NOMO-1 (cell line): Measurements from ENCODE around the gene HOXD3.

Source experiments
- DNase-seq, 2 experiments: peaks; one replicate each; lab custom pipeline; 2025; ENCODE audit not compliant: unreplicated experiment in 2 of 2; lab: John Stamatoyannopoulos, UW

The HOXD3 gene

DNA sequence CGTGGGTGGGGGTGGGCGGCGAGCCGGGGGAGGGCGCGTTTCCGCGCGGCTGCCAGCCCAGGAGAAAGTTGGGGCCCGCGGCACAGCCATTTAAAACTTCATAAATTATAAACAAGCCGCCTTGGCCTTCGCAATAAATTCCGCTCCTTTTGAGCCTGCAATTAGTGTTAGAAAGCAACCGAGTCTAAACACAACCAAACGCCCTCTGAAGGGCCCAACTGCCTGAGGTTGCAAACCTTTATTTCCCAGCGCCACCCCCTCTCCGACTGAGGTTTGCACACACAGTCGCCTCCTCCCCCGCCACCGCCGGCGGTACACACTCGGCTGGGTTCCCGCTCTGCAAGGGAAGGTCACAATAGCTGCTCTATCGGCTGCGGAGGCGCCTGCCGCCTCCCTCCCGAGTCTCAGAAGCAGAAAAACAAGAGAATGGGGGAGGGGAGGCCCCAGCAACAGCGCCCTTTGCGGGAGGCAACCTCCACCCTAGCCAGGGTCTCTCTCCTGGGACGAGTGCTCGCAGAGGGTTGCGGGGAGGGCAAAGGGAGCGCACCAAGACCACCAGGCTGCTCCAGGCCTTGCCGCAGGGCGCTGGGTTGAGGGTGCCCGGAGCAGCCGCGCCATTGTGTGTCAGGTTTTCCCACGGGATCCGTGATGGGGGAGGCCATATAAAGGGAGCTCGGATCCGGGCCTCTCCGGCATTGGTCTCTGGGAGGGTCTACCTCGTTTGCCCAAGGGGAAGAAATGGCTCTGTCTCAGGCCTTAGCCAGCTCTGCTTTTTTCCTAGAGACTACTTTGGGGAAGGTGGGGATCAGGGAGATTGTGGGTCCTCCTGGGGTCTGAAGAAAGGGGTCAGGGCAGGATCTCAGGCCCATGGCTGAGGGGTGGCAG is 18.0 kb downstream of the HOXD3 start:
- no peak for DNase-seq

DNA sequence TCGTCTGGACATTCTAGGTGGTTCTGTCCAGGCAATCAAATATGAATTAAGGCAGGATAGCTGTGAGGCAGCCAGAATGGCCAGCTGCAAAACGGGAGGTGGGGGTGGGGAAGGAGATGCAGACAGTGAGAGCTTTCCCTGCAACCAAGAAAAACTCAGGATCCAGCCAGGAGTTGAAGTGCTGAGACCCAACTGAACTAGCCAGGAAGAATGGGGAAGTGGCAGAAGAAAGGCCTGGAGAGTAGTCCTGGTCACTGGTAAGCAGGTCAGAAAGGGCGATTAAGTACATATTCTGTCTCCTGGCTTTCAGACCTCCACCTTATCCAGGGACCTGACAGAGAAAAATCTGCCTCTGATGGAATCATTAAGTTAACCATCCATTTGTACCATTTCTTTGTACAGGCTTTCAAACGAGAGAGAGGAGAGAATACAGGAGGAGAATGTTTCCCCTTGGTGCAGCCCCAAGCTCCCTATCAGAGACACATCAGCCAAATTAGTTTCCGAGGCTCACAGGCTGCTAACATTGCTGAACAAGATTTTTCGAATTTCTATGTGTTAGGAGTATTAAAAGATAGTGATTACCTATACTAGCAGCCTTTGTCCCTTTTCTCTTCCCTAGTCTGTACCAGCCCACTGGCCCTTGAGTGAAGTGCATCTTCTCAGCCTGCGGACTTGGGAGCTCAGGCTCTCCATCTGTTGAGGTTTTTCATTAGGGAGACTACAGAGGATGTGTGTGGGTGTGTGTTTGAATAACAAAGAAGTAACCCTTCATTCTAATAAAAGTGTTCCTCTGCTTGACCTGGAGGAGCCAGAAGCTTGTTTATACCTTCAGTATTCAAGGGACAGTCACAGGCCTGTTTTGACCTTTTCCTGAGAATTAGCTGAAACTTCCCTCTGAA is 18.9 kb downstream of the HOXD3 start:
- no peak for DNase-seq

DNA sequence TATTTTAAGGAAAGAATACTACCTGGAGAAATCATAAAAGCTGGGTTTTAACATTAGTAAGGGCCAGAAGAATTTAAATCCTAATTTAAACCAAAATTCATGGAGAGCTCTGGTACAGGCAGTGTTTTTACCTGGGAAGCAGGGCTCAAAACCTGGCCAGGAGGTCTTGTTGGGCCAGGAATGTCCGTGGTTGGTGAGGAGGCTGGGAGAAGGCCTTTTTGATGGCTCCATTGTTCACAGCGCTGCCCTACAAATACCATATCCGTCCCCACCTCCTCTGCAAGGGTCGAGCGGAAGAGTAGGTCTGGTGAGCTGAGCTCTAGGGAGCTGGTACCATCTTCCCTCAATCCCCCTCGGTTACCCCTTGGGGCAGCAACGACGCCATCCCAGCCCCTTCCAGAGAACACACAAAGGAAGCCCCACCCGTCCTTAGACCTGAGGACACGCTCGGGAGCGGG is 20.5 kb downstream of the HOXD3 start:
- DNase-seq = no peak

DNA sequence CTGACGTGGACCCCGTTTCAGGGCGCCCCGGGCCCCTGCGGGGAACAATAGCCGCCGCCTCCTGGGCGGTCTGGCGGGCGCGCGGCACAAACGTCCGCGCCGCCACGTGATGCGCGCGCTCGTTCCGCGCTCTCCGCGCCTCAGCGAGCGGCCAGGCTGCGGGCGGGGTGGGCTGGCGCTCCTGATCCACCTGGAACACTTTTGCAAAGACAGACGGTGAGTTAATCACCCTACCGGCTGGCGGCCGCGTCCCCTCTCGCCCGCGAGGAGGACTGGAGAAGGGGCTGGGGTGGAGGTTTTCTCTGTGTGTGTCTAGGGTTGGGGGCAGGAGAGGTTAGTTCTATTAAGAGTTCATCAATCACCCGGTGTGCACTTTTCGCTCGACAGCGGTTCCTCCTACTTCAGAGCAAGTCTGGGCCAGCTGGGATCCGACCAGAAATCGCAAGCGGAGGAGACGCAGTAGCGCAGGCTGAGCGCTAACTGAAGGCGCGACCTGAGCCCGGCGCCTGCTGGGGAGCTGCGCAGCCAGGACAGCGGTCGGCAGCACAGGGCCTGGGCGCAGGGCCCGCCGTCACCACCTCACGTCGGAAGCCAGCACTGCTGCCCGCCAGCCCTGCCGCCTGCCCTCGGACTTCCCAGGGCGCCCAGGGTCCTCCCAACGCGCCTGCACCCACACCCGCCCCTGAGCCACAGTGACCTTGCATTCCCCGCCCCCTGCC is 21.1 kb downstream of the HOXD3 start:
- DNase-seq = no peak

DNA sequence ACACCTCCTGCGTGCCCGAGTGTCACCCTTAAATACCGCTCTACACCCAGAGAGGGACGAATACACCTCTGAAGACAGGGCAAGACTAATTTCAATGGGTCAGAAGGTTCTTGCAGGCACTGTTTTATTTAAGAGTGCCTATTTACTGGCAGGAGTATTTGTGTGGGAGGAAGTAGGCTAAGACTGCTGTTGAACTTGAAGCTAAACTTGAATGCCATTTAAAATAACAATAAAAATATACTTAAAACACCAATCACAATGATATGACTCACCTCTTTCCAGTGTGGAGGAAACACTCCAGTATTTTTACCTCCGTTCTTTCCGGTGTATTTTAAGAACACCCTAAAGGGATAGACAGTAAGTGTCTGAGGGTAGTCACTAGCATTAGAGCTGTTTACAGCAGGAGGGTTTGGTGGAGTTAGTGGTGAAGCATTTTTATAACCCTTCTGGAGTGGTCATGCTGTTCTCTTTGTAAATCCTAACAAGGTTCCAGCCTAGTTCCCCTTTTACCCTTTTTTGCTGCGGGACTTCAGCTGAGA is 21.7 kb downstream of the HOXD3 start:
- no peak for DNase-seq

DNA sequence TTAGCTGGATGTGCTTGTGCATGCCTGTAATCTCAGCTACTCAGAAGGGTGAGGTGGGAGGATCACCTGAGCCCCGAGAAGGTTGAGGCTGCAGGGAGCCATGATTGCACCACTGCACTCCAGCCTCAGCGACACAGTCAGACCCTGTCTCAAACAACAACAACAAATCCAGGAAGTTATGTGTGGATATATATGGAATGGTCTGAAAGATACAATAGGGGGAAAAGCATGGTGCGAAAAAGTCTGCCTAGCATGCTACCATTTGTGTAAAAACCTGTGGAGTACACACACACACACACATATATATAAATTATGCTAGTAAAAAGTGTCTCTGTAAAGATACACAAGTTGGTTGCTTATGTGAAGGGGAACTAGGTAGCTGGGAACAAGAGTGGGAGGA is 24.4 kb downstream of the HOXD3 start:
- DNase-seq = no peak

DNA sequence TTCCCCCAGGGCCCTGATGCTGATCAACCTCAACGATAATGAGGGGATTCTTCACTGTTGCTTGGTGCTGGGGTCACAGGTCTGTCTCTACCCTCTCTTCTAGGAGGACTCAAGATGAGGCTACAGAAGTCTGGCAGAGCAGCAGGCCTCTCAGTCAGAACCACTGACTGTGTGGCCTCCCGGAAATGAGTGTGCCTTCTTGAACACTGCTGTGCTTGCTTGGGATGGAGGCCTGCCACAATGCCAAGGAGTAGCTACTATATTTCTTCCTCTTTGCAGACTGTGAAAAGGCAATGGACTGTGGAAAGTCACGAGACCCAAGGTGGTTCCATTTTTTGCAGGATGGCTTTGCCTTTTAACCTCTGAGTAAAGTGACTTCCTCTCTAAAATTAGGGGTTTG is 25.6 kb downstream of the HOXD3 start:
- no peak for DNase-seq

DNA sequence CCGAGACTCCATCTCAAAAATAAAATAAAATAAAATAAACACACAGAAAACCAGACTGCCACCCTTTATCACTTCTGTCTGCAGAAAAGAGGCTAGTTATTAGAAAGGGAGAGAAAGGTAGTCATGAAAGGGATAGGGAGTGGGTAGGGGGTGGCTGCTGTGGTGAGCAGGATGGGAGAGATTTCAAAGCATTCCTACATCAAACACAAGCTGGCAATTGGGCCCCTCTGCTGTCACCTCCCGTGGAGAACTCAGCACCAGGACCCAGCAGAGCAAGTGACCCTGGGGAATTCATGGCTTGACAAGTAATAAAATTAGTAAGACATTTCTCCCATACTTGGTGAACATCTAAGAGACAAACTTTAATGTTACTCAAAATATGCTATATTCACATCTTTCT is 27.6 kb downstream of the HOXD3 start:
- DNase-seq = no peak

DNA sequence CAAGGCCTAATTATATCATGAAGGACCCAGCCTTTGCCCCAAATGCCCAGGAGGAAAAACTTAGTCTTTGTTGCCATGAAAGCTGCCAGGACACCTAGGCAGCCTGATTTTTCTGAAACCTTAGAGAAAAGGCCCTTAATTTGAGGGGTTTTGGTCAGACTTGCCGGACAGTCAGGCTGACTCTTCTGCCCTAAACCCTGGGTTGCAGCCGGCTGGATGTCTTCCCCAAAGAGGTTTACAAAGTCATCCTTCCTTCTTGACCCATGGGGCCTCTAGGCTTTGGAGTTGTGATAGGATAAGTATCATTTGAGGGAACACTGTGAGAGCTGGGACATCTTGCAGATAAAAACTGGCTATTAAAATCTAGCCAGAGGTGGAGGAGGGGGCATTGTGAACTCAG is 28.9 kb downstream of the HOXD3 start:
- no peak for DNase-seq

DNA sequence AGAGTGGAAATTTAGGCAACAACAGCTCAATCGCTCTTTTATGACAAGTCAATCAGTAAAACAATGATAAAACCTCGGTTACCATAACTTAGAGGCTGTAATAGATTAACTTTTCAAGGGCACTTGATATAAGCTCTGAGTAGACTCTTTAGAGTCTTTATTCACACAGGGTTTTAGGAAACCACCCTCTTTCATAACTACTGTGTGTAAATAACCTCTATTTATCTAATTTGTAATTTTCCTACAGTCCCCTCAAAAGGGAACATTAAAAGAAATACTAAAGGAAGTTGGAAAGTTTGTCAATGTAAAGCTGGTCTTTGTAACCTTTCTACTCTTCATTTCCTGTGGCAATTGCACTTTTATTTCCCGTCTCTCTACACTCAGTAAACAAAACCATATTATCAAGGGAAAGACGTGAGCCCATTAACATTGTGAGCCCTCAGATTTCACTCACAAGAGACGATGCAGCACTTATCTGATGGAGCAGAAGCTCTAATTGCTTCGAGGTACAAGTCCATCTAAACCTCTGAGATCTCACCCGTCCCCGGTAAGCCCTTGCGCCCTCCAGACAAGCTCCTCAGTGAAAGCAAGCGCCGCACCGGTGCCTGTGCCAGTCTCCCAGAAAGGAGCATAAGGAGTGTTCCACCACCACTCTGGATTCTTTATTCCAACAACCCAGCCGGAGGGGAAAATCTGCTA is 30.2 kb downstream of the HOXD3 start:
- no peak for DNase-seq

DNA sequence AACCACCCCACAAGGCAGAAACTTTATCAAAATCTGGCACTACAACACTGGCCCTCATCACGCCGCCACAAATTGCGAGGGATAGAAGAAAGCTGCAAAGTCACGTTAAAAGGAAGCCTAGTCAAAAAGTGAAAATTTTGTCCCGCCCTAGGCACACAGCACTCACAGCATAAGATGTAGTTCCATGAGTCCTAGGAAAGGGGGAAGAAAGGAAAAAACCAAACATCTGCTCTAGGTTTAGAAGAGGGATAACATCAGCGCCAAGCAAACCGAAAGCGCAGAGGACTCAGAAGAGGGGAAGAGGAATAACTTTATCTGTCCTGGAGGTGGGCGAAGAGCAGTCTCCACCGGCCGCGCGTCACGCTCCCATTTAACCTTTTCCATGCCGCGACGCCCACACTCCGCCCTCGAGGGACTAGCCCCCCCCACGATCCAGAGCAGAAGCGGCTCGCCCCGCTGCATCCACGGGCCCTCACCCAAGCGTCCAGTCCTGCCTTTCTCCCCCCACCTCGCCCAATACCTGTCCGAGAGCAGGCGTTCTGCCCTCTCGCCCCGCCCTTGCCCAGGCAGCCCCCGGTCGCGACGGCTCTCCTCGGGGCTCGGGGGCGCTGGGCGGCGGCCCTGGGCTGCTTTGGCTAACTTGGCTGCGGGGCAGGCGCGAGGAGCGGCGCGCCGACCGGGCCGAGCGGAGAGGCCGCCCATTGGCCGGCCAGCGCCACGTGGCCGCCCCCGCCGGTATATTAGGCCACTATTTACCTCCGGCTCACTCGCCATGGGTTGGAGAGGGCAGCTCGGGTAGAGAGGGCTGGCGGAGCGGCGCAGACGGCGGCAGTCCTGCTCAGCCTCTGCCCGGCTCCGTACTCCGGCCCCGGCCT is 31.0 kb downstream of the HOXD3 start, which contains the start of gene HOXD1:
Gene HOXD1, plus strand, starts transcription at position 770 of the 875 bp plus-strand sequence. CDS start 134 bp downstream, outside the sequence.
- no peak for DNase-seq

DNA sequence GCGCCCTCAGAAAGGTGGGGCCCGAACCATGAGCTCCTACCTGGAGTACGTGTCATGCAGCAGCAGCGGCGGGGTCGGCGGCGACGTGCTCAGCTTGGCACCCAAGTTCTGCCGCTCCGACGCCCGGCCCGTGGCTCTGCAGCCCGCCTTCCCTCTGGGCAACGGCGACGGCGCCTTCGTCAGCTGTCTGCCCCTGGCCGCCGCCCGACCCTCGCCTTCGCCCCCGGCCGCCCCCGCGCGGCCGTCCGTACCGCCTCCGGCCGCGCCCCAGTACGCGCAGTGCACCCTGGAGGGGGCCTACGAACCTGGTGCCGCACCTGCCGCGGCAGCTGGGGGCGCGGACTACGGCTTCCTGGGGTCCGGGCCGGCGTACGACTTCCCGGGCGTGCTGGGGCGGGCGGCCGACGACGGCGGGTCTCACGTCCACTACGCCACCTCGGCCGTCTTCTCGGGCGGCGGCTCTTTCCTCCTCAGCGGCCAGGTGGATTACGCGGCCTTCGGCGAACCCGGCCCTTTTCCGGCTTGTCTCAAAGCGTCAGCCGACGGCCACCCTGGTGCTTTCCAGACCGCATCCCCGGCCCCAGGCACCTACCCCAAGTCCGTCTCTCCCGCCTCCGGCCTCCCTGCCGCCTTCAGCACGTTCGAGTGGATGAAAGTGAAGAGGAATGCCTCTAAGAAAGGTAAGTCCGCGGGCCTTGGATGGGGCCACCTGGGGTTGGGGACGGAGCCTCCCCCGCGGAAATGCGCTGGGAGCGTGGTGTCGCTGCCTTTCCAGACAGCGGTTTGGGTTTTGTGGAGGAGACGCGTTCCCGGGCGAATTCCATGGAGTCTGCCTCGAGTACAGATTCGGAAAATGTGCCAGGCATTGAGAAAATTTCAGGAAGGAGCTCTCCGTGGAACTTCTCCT is 31.9 kb downstream of the HOXD3 start:
- no peak for DNase-seq

DNA sequence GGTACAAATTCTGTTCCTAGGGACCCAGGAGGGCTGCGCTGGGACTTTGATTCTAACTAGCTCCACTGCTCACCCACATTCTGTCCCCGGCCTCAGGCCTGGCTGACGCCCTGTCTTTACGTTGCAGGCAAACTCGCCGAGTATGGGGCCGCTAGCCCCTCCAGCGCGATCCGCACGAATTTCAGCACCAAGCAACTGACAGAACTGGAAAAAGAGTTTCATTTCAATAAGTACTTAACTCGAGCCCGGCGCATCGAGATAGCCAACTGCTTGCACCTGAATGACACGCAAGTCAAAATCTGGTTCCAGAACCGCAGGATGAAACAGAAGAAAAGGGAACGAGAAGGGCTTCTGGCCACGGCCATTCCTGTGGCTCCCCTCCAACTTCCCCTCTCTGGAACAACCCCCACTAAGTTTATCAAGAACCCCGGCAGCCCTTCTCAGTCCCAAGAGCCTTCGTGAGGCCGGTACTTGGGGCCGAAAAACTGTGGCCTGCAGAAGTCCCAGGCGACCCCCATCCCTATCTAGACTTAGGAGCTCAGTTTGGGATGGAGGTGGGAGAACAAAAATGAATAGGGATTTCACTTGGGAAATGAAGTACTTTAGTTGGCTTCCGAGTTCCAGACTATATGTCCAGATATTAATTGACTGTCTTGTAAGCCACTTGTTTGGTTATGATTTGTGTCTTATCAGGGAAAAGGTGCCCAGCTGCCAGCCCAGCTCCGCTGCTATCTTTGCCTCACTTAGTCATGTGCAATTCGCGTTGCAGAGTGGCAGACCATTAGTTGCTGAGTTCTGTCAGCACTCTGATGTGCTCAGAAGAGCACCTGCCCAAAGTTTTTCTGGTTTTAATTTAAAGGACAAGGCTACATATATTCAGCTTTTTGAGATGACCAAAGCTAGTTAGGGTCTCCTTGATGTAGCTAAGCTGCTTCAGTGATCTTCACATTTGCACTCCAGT is 32.9 kb downstream of the HOXD3 start:
- DNase-seq = no peak

DNA sequence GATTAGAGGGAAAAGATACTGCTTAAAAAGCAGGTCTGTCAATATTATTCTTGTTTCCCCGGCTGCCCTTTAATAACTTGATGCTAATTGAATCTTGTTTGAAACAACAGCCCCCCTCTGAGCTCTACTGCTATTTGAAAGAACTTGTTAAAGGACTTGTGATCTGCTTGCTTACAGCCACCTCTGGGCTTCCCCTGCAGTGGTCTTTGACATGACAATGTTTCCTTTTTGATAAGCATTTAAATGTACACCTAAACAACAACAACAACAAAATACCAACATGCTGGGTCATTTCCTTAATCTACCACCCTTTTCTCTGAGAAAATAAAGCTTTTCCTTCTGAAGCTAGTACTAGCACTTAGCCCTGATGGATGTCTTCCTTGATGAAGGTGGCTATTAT is 35.2 kb downstream of the HOXD3 start:
- no peak for DNase-seq

DNA sequence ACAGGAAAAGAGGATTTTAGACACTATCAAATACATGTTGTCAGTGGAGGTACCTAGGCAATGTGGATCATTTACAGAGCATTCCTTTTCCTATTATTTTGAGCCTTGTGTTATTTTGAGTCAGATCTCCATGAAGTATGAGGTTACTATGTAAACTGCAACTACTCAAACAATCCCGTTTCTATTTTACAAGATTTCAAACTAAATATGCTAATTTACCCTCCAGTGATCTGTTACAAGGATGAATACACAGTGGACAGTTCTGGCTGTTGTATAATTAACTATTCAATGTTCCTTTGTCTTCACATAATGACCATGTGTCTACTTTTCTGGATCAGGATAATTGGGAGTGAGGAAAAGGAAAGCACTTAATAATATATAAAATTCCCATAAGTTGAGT is 35.9 kb downstream of the HOXD3 start:
- no peak for DNase-seq

DNA sequence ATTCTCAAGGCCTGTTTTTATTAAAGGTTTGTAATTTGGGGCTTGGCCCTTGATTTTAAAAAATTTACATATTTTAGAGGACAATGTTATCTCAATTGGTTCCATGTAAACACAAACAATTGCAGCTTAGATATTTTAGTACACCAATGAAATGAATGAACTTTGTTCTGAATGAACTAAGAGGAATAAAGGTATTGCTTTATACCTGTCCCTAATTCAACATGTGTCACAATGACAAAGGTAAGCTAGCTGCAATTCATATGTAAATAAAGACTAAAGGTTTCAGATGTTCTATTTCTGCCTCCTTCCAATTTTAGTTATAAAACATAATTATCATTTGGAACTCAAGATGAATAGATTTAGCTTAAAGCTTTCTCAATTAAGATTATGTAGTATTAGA is 42.8 kb downstream of the HOXD3 start:
- DNase-seq = no peak

DNA sequence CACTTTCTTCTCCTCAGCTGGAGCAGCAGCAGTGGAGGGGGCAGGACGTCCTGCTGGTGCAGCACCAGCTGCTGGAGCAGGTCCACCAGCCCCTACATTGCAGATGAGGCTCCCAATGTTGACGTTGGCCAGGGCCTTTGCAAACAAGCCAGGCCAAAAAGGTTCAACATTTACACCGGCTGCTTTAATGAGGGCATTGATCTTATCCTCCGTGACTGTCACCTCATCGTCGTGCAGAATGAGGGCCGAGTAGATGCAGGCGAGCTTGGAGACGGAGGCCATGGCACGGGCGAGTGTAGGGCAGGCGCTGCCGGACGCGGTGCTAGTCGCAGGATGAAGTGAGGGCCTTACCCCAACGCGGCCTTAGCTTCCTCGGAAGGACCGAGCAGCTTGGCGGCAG is 43.9 kb downstream of the HOXD3 start:
- DNase-seq = no peak
